ENCODE results near the gene ATF7IP. TPM values are rescaled to one million over a fixed set of nuclear protein-coding genes. Genes with fewer than 3 reads are reported as not detected.
"Not testable (repeated sequence)": the region's sequence is repeated elsewhere in the genome, so short reads cannot be mapped to it uniquely, and the experiment has no call there.

ATF7IP gene
- total RNA-seq, 1 donor from 2014 or later = 212 TPM

DNA sequence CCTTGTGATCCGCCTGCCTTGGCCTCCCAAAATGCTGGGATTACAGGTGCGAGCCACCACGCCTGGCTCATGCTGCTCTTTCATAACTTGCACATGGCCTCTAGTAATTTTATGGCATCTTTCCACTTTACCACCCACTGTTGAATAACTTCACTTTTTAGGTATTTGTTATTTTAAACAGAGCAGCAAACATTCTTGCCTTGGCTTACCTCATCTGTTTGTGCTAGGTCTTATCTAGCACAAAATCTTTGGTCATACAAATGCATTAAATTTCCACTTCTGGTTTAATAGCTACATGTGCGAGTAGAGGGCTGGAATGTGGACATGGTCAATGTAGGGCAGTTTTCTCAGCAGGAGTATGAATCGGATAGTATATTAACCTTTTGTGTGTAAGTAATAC, 38.8 kb upstream of the ATF7IP start:
- Mint-ChIP-seq H3K27me3 (ENCODE audit: low read depth) (no peaks in the 10 kb centered on the region), H3K36me3 (ENCODE audit: low read depth) (peaks cover 5% of the 10 kb centered on the region), H3K4me3 (no peak overlapping the region), H3K9me3 (peaks cover 6% of the 10 kb centered on the region), H3K4me1 (no peaks in the 10 kb centered on the region), H3K27ac (ENCODE audit: unreplicated experiment) (no peak overlapping the region)
- no peak for DNase-seq (ENCODE audit: low read depth, low spot score)
- TF ChIP-seq, protein P1, sequence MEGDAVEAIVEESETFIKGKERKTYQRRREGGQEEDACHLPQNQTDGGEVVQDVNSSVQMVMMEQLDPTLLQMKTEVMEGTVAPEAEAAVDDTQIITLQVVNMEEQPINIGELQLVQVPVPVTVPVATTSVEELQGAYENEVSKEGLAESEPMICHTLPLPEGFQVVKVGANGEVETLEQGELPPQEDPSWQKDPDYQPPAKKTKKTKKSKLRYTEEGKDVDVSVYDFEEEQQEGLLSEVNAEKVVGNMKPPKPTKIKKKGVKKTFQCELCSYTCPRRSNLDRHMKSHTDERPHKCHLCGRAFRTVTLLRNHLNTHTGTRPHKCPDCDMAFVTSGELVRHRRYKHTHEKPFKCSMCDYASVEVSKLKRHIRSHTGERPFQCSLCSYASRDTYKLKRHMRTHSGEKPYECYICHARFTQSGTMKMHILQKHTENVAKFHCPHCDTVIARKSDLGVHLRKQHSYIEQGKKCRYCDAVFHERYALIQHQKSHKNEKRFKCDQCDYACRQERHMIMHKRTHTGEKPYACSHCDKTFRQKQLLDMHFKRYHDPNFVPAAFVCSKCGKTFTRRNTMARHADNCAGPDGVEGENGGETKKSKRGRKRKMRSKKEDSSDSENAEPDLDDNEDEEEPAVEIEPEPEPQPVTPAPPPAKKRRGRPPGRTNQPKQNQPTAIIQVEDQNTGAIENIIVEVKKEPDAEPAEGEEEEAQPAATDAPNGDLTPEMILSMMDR (conservative IDR thresholded peaks at IDR 0.05) = no peak

DNA sequence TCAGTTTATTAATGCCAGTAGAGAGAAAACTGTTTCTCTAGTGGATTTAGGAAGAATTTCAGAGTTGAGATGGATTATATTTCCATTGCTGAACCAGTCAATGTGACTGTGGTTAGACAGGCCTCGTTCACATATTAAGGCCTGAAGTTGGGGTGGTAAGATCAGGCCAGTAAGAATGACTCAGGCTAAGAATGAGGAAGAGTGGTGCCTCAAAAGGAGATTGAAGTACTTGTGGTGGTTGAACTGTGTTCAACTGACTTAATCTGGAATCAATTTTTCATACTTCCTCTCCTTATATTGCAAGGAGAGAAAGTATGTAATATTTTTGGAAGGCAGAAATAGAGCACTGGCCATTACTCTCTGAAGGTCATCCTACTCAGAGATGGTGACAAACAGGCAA, 37.8 kb upstream of the ATF7IP start:
- Mint-ChIP-seq H3K27me3 (ENCODE audit: low read depth) (no peaks in the 10 kb centered on the region), H3K27ac (ENCODE audit: unreplicated experiment) (no peak overlapping the region), H3K36me3 (ENCODE audit: low read depth) (peaks cover 5% of the 10 kb centered on the region), H3K4me3 (no peak overlapping the region), H3K9me3 (peaks cover 8% of the 10 kb centered on the region), H3K4me1 (no peaks in the 10 kb centered on the region)
- TF ChIP-seq, protein P1 (conservative IDR thresholded peaks at IDR 0.05) = no peak
- DNase-seq (ENCODE audit: low read depth, low spot score) = no peak

DNA sequence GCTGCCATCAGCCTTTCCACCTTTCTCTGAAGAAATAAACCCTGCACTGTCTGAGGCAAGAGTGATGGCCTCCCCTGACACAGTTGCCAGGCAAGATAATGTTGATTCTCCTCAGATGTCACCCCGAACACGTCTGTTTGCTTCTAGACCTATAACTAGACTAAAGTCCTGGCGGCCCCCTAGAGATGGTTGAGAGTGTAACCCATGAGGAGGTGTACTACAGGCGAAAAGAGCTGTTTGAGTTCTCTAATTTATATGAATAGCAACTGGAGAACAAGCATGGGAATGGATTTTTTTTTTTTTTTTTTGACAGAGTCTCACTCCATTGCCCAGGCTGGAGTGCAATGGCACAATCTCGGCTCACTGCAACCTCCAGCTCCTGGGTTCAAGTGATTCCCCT, 33.0 kb upstream of the ATF7IP start:
- Mint-ChIP-seq H3K27ac (ENCODE audit: unreplicated experiment) (no peak overlapping the region), H3K4me3 (no peak overlapping the region), H3K4me1 (no peaks in the 10 kb centered on the region), H3K36me3 (ENCODE audit: low read depth) (peaks cover 17% of the 10 kb centered on the region), H3K27me3 (ENCODE audit: low read depth) (no peaks in the 10 kb centered on the region), H3K9me3 (peaks cover 22% of the 10 kb centered on the region)
- DNase-seq (ENCODE audit: low read depth, low spot score) = no peak
- TF ChIP-seq, protein P1 (conservative IDR thresholded peaks at IDR 0.05) = no peak

DNA sequence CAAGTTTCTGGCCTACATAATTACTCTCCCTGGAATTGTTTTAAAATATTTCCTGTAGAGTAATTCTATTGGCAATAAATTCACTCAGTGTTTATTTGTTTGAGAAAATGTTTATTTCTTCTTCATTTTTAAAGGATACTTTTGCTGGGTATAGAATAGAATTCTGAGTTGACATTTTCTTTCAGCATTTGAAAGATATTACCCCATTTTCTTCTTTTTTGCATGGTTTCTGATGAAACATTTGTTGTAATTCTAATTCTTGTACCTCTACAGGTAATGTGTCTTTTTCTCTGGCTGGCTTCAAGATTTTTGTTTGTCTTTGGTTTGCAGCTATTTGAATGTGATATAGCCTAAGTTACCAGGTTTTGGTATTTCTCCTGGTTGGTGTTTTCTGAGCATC, 25.1 kb upstream of the ATF7IP start:
- Mint-ChIP-seq H3K4me1 (no peaks in the 10 kb centered on the region), H3K27ac (ENCODE audit: unreplicated experiment) (no peak overlapping the region), H3K9me3 (peaks cover 41% of the 10 kb centered on the region), H3K36me3 (ENCODE audit: low read depth) (peaks cover 46% of the 10 kb centered on the region), H3K27me3 (ENCODE audit: low read depth) (no peaks in the 10 kb centered on the region), H3K4me3 (no peak overlapping the region)
- TF ChIP-seq, protein P1 (conservative IDR thresholded peaks at IDR 0.05) = no peak
- DNase-seq (ENCODE audit: low read depth, low spot score) = no peak

DNA sequence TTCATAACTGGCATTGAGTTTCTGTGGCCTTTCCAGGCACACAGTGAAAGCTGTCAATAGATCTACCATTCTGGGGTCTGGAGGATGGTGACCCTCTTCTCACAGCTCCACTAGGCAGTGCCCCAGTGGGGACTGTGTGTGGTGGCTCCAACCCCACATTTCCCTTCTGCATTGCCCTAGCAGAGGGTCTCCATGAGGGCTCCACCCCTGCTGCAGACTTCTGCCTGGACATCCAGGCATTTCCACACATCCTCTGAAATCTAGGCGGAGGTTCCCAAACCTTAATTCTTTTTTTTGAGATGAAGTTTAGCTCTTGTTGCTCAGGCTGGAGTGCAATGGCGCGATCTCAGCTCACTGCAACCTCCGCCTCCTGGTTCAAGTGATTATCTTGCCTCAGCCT, 14.0 kb upstream of the ATF7IP start:
- H3K4me3 Mint-ChIP-seq; H3K27ac Mint-ChIP-seq (ENCODE audit: unreplicated experiment); DNase-seq (ENCODE audit: low read depth, low spot score); H3K27me3 Mint-ChIP-seq (ENCODE audit: low read depth); H3K4me1 Mint-ChIP-seq: not testable (repeated sequence)
- Mint-ChIP-seq H3K36me3 (ENCODE audit: low read depth) (peaks cover 36% of the 10 kb centered on the region), H3K9me3 (peaks cover 29% of the 10 kb centered on the region)

DNA sequence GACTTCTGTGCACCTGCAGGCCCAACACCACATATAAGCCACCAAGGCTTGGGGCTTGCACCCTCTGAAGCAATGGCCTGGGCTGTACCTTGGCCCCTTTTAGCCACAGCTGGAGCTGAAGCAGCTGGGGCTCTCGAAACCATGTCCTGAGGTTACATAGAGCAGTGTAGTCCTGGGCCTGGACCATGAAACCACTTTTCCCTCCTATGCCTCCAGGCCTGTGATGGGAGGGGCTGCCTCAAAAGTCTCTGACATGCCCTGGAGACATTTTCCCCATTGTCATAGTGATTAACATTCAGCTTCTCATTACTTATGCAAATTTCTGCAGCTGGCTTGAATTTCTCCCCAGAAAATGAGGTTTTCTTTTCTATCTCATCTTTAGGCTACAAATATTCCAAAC, 13.4 kb upstream of the ATF7IP start:
- not testable (repeated sequence) for H3K27me3 Mint-ChIP-seq (ENCODE audit: low read depth); H3K27ac Mint-ChIP-seq (ENCODE audit: unreplicated experiment)
- H3K9me3 Mint-ChIP-seq = peaks cover 32% of the 10 kb centered on the region

DNA sequence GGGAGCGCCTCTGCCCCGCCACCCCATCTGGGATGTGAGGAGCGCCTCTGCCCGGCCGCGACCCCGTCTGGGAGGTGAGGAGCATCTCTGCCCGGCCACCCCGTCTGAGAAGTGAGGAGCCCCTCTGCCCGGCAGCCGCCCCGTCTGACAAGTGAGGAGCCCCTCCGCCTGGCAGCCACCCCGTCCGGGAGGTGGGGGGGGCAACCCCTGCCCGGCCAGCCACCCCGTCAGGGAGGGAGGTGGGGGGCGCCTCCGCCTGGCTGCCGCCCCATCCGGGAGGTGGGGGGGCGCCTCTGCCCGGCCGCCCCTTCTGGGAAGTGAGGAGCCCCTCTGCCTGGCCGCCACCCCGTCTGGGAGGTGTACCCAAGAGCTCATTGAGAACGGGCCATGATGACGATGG, 10.8 kb upstream of the ATF7IP start:
- H3K36me3 Mint-ChIP-seq (ENCODE audit: low read depth) = peaks cover 32% of the 10 kb centered on the region
- peaks cover 26% of the 10 kb centered on the region for H3K9me3 Mint-ChIP-seq
- not testable (repeated sequence) for H3K27ac Mint-ChIP-seq (ENCODE audit: unreplicated experiment); DNase-seq (ENCODE audit: low read depth, low spot score); H3K4me1 Mint-ChIP-seq; H3K4me3 Mint-ChIP-seq; H3K27me3 Mint-ChIP-seq (ENCODE audit: low read depth)

More for the DNA sequence above, 13.4 kb upstream of the ATF7IP start:
- not testable (repeated sequence) for H3K4me1 Mint-ChIP-seq; H3K4me3 Mint-ChIP-seq; DNase-seq (ENCODE audit: low read depth, low spot score)
- H3K36me3 Mint-ChIP-seq (ENCODE audit: low read depth) = peaks cover 40% of the 10 kb centered on the region
